Endothelial cell (in vitro differentiated cells): ENCODE measurements around the gene CRISPLD2. TPM values are rescaled to one million over a fixed set of nuclear protein-coding genes. Genes with fewer than 3 reads are reported as not detected.

ENCODE experiments used
- DNase-seq: peaks from one replicate; pipeline ENCODE4 v3.0.0; 2021; ENCODE audit warnings: low spot score
- H3K27ac Mint-ChIP-seq: one replicate; pipeline ENCODE4 v1.8.0; 2021; ENCODE audit warnings: mixed read lengths, inconsistent platforms; ENCODE audit not compliant: unreplicated experiment
- H3K27me3 Mint-ChIP-seq: one replicate; pipeline ENCODE4 v1.8.0; 2021; ENCODE audit warnings: mild to moderate bottlenecking, moderate library complexity, mixed read lengths, inconsistent platforms; ENCODE audit not compliant: unreplicated experiment
- H3K36me3 Mint-ChIP-seq: one replicate; pipeline ENCODE4 v1.8.0; 2021; ENCODE audit warnings: mild to moderate bottlenecking, low read depth, mixed read lengths, inconsistent platforms; ENCODE audit not compliant: unreplicated experiment
- H3K4me1 Mint-ChIP-seq: one replicate; pipeline ENCODE4 v1.8.0; 2021; ENCODE audit warnings: mild to moderate bottlenecking, mixed read lengths, inconsistent platforms; ENCODE audit not compliant: unreplicated experiment
- H3K4me3 Mint-ChIP-seq: one replicate; pipeline ENCODE4 v1.8.0; 2021; ENCODE audit warnings: mild to moderate bottlenecking, mixed read lengths, inconsistent platforms; ENCODE audit not compliant: unreplicated experiment
- H3K9me3 Mint-ChIP-seq: one replicate; pipeline ENCODE4 v1.8.0; 2021; ENCODE audit warnings: mixed read lengths, inconsistent platforms; ENCODE audit not compliant: unreplicated experiment
- total RNA-seq: library from RNA; stranded (reverse); fragmentation: NEBNext Ultra II Directional; extraction: Animal tissue kit (Norgen Biotek cat#: 25700); gene quantifications from one replicate; pipeline ENCODE4 v1.2.1, GENCODE V29; 2021; ENCODE audit not compliant: unreplicated experiment
- TF ChIP-seq, protein P1 (sequence below): fragments of 200-600 bp; sonication (generic); IDR thresholded peaks from one replicate; pipeline ENCODE4 v1.5.0; 2021; ENCODE audit warnings: antibody characterized with exemption; ENCODE audit not compliant: unreplicated experiment

CRISPLD2 gene
- total RNA-seq, 1 donor from 2014 or later = 0.54 TPM

DNA sequence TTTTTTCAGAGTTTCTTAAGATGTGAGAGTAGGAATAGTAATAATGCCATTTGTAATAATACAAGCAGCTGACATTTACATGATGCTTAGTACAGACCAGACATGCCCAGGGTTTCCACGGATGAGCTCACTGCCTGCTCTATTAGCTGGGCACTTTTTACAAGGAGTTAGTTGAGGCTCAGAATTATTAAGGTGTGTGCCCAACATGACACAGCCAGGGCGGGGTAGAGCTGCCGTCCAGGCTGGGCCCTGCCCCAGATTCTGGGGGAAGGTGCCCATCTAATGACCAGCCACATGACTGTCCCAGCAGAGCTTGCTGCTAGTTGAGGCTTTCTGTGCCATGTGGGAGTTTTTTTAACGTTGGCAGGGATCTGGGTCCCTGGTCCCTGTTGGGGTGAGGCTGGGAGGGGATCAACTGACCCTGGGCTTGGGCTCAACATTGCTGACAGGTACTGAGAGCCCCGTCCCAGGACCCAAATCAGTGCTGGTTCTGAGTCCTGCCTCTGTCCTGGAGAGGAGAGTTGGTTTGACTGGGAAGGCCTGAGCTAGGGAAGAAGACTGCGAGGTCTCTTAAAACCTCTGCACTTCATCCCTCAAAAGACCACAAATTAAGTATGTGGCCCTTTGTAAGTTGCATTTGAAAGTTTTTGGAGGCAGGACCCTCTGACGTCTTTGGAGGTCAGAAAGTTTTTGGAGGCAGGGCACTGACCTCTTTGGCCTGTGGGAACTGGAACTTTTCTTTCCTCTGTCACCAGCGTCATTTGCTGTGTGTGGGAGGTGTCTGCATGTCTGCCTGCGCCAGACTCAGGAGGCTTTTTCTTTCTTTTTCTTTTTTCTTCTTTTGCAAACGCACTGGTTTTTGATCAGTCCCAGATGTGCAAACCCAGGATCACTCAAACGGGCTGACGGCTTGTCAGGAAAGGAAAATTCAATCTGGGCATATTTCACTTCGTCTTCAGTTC is 2.2 kb downstream of the CRISPLD2 start:
- H3K9me3 Mint-ChIP-seq = no peaks in the 10 kb centered on the region
- H3K4me1 Mint-ChIP-seq = peaks cover 2% of the 10 kb centered on the region
- no peak overlapping the region for H3K27ac Mint-ChIP-seq
- TF ChIP-seq, protein P1, sequence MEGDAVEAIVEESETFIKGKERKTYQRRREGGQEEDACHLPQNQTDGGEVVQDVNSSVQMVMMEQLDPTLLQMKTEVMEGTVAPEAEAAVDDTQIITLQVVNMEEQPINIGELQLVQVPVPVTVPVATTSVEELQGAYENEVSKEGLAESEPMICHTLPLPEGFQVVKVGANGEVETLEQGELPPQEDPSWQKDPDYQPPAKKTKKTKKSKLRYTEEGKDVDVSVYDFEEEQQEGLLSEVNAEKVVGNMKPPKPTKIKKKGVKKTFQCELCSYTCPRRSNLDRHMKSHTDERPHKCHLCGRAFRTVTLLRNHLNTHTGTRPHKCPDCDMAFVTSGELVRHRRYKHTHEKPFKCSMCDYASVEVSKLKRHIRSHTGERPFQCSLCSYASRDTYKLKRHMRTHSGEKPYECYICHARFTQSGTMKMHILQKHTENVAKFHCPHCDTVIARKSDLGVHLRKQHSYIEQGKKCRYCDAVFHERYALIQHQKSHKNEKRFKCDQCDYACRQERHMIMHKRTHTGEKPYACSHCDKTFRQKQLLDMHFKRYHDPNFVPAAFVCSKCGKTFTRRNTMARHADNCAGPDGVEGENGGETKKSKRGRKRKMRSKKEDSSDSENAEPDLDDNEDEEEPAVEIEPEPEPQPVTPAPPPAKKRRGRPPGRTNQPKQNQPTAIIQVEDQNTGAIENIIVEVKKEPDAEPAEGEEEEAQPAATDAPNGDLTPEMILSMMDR = no peak
- H3K27me3 Mint-ChIP-seq = peaks cover 8% of the 10 kb centered on the region
- H3K4me3 Mint-ChIP-seq = no peak overlapping the region
- no peaks in the 10 kb centered on the region for H3K36me3 Mint-ChIP-seq
- DNase-seq = no peak

DNA sequence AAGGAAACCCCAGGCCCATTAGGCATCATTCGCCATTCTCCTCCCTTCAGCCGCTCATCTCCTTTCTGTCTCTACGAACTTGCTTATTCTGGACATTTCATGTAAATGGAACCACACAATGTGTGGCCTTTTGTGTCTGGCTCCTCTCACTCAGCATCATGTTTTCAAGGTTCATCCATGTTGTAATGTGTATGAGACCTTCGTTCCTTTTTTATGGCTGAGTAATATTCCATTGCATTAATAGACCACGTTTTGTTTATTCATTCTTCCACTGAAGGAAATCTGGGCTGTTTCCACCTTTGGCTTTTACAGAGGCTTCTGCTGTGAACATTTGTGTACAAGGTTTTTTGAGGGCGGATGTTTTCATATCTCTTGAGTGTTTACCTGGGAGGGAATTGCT is 3.2 kb downstream of the CRISPLD2 start:
- peaks cover 2% of the 10 kb centered on the region for H3K4me1 Mint-ChIP-seq
- peaks cover 8% of the 10 kb centered on the region for H3K27me3 Mint-ChIP-seq
- DNase-seq = no peak
- H3K27ac Mint-ChIP-seq = no peak overlapping the region
- H3K36me3 Mint-ChIP-seq = no peaks in the 10 kb centered on the region
- H3K9me3 Mint-ChIP-seq = no peaks in the 10 kb centered on the region
- no peak overlapping the region for H3K4me3 Mint-ChIP-seq
- TF ChIP-seq, protein P1 = no peak

DNA sequence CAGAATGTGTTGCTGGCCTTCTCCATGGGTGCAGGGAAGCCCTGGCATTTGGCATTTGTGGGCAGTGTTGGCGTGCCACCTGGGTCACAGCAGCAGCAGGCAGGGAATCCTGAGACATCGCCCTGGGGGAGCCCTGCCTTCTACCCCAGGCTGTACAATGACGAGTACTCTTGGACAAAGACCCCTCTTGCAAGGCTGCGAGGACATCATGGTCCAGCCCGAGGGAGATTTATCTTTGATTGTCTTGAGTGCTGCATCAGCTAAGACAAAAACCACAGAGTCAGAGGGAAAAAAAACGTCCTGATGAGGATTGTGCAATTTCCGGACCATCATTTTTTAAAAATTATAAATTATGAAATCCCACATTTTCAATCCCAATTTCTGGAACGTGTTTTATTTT is 3.7 kb downstream of the CRISPLD2 start:
- peaks cover 2% of the 10 kb centered on the region for H3K4me1 Mint-ChIP-seq
- H3K9me3 Mint-ChIP-seq = no peaks in the 10 kb centered on the region
- no peak overlapping the region for H3K27ac Mint-ChIP-seq
- no peaks in the 10 kb centered on the region for H3K36me3 Mint-ChIP-seq
- H3K27me3 Mint-ChIP-seq = peaks cover 8% of the 10 kb centered on the region
- DNase-seq = no peak
- no peak overlapping the region for H3K4me3 Mint-ChIP-seq
- TF ChIP-seq, protein P1 = no peak

DNA sequence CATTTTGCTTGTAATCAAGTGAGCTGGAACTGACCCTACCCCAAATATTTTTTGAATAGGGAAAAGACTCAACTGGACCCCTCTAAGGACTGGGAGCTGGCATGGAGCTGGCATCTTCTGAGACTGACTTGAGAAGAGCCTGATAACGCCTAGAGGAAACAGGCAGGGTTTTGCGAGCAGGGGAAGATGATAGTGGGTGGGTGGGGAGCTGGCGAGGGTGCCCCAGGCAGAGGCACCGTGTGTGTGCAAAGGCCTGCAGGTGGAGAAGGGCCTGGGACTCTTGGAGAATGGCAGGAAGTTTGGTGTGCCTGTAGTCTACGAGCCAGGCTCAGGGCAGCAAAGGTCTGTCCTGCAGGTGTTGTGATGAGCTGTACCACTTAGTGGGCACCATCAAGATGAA is 4.1 kb downstream of the CRISPLD2 start:
- no peak for DNase-seq
- H3K9me3 Mint-ChIP-seq = no peaks in the 10 kb centered on the region
- H3K27me3 Mint-ChIP-seq = peaks cover 8% of the 10 kb centered on the region
- no peak overlapping the region for H3K27ac Mint-ChIP-seq
- no peak overlapping the region for H3K4me3 Mint-ChIP-seq
- TF ChIP-seq, protein P1 = no peak
- no peaks in the 10 kb centered on the region for H3K36me3 Mint-ChIP-seq
- peaks cover 2% of the 10 kb centered on the region for H3K4me1 Mint-ChIP-seq

DNA sequence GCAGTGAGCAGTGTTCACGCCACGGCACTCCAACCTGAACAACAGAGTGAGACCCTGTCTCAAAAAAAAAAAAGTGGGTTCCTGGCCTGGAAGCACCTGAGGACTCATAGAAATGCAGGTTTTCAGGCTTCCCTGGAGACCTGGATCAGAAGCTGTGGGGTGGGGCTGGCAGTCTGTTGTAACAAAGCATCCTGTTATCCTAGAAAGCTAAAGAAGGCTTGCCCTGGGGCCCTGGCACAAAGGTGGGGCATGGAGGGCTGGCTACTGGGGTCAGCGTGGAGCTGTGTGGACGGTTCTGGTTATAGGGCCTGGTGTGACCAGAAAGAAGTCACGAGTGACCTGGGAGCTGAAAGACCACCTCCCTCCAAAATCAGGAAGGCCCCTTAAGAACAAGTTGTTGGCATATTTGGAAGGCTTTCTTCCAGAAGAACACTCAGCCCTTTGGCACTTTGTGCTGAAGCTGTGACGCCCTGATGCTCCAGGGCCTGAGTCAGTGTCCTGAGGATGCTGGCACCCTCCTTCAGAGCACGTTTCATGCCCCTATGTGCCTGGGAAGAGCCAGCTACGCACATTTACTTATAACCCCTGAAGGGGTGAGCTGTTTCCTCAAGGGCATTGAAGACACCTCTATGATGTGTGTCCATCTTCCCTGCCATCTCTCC is 6.2 kb downstream of the CRISPLD2 start:
- no peak for DNase-seq
- Mint-ChIP-seq H3K4me3 (no peak overlapping the region), H3K27me3 (peaks cover 3% of the 10 kb centered on the region), H3K9me3 (no peaks in the 10 kb centered on the region), H3K4me1 (no peaks in the 10 kb centered on the region), H3K27ac (no peak overlapping the region), H3K36me3 (no peaks in the 10 kb centered on the region)
- TF ChIP-seq, protein P1 = no peak
